Measurements from ENCODE around the gene EXOC6. TPM values are rescaled to one million over a fixed set of nuclear protein-coding genes. Genes with fewer than 3 reads are reported as not detected.

Gene EXOC6
- polyA plus RNA-seq, 1 donor from 2014 or later, result 26.3 TPM

GRCh38 chr10:93075369-93076221 lies 227.3 kb downstream of the EXOC6 start:
- Histone ChIP-seq H3K4me3 (ENCODE audit: low read length) (peak overlapping the region; percentile 80), H2AFZ (ENCODE audit: low read depth, low read length) (no peak overlapping the region), H3F3A (ENCODE audit: insufficient read depth, low read length, poor library complexity, severe bottlenecking) (no peaks in the 10 kb centered on the region), H3K36me3 (ENCODE audit: insufficient read depth, low read length) (no peaks in the 10 kb centered on the region), H4K20me1 (ENCODE audit: insufficient read depth) (no peaks in the 10 kb centered on the region), H3K27me3 (ENCODE audit: insufficient read depth, low read depth, low read length) (peaks cover 84% of the 10 kb centered on the region), H3K27ac (ENCODE audit: low read length) (no peak overlapping the region), H3K9me2 (ENCODE audit: insufficient read depth, low read length) (no peaks in the 10 kb centered on the region), H3K9ac (ENCODE audit: low read length) (no peak overlapping the region), H3K9me3 (ENCODE audit: low read length) (no peaks in the 10 kb centered on the region), H3K79me2 (replicated peaks; ENCODE audit: insufficient read depth, low read length) (no peaks in the 10 kb centered on the region), H3K4me2 (ENCODE audit: low read length) (no peak overlapping the region)
- TF ChIP-seq CTCF (IDR thresholded peaks at IDR 0.05; ENCODE audit: poor library complexity, severe bottlenecking), result no peak
- no peak for TF ChIP-seq EP300 (conservative IDR thresholded peaks at IDR 0.05; ENCODE audit: poor library complexity, severe bottlenecking)
- TF ChIP-seq RAD21 (conservative IDR thresholded peaks at IDR 0.05), result no peak
- TF ChIP-seq TAF1 (IDR thresholded peaks at IDR 0.05; ENCODE audit: low read depth), result no peak
- no peak for TF ChIP-seq REST (IDR thresholded peaks at IDR 0.05; ENCODE audit: borderline replicate concordance)
- no peak for TF ChIP-seq POLR2AphosphoS5 (IDR thresholded peaks at IDR 0.05)
- TF ChIP-seq MXI1 (conservative IDR thresholded peaks at IDR 0.05; ENCODE audit: poor library complexity, severe bottlenecking), result no peak
- TF ChIP-seq SMC3 (conservative IDR thresholded peaks at IDR 0.05; ENCODE audit: poor library complexity), result no peak
- no peak for TF ChIP-seq EZH2 (IDR thresholded peaks at IDR 0.05; ENCODE audit: borderline replicate concordance, insufficient read depth, low read length, poor library complexity, severe bottlenecking)

- no peaks in the 10 kb centered on the region for H3K9me3 ChIP-seq (ENCODE audit: low read length)
- no peak overlapping the region for H3K27ac ChIP-seq (ENCODE audit: low read length)
- H4K20me1 ChIP-seq (ENCODE audit: insufficient read depth), result no peaks in the 10 kb centered on the region
- H3K9me2 ChIP-seq (ENCODE audit: insufficient read depth, low read length), result no peaks in the 10 kb centered on the region
- H3F3A ChIP-seq (ENCODE audit: insufficient read depth, low read length, poor library complexity, severe bottlenecking), result no peaks in the 10 kb centered on the region
- H3K9ac ChIP-seq (ENCODE audit: low read length), result no peak overlapping the region
- TF ChIP-seq CTCF (IDR thresholded peaks at IDR 0.05; ENCODE audit: poor library complexity, severe bottlenecking) (no peak), EP300 (conservative IDR thresholded peaks at IDR 0.05; ENCODE audit: poor library complexity, severe bottlenecking) (no peak), POLR2AphosphoS5 (IDR thresholded peaks at IDR 0.05) (no peak), TAF1 (IDR thresholded peaks at IDR 0.05; ENCODE audit: low read depth) (no peak), MXI1 (conservative IDR thresholded peaks at IDR 0.05; ENCODE audit: poor library complexity, severe bottlenecking) (no peak), REST (IDR thresholded peaks at IDR 0.05; ENCODE audit: borderline replicate concordance) (no peak), SMC3 (conservative IDR thresholded peaks at IDR 0.05; ENCODE audit: poor library complexity) (no peak), EZH2 (IDR thresholded peaks at IDR 0.05; ENCODE audit: borderline replicate concordance, insufficient read depth, low read length, poor library complexity, severe bottlenecking) (no peak), RAD21 (conservative IDR thresholded peaks at IDR 0.05) (no peak)
- H3K36me3 ChIP-seq (ENCODE audit: insufficient read depth, low read length), result no peaks in the 10 kb centered on the region
- H3K79me2 ChIP-seq (replicated peaks; ENCODE audit: insufficient read depth, low read length), result no peaks in the 10 kb centered on the region
- peaks cover 71% of the 10 kb centered on the region for H3K27me3 ChIP-seq (ENCODE audit: insufficient read depth, low read depth, low read length)
- H3K4me2 ChIP-seq (ENCODE audit: low read length), result no peak overlapping the region
- no peak overlapping the region for H3K4me3 ChIP-seq (ENCODE audit: low read length)
- no peak overlapping the region for H2AFZ ChIP-seq (ENCODE audit: low read depth, low read length)
Observed at GRCh38 chr10:93076871-93077270, 228.6 kb downstream of the EXOC6 start.

Measured in neural cell (in vitro differentiated cells).